MM.1S (cell line): Measurements from ENCODE around the gene ACBD6.

Experiments used
- CTCF ChIP-seq: fragments of 300-600 bp; sonication (generic); IDR thresholded peaks from 2 replicates; pipeline ENCODE4 v1.5.1; 2016; ENCODE audit warnings: antibody characterized with exemption, low read length, mixed read lengths
- EZH2 ChIP-seq: fragments of 300-600 bp; sonication (generic); optimal IDR thresholded peaks from 2 replicates; pipeline ENCODE3; 2017; ENCODE audit warnings: low read depth, mild to moderate bottlenecking, antibody characterized with exemption, low read length, mixed read lengths
- EZH2phosphoT487 ChIP-seq: fragments of 300-600 bp; sonication (generic); IDR thresholded peaks from 2 replicates; pipeline ENCODE4 v1.6.1; 2018; ENCODE audit warnings: antibody characterized with exemption, low read length

- TF ChIP-seq EZH2, result no peak
- TF ChIP-seq CTCF, result no peak
- no peak for TF ChIP-seq EZH2phosphoT487
Observed at GRCh38 chr1:180387413-180387812, 115.0 kb downstream of the ACBD6 start.
